ENCODE measurements around the gene ISM1.

The ISM1 gene

GRCh38 chr20:13348311-13349234, 127.5 kb downstream of the ISM1 start:
- DNase-seq (ENCODE audit: low read depth), result no peak
- no peak overlapping the region for H3K4me3 ChIP-seq (ENCODE audit: low read length)
- TF ChIP-seq CTCF (IDR thresholded peaks at IDR 0.05; ENCODE audit: insufficient read depth, low read depth, low read length, missing control alignments), result no peak

GRCh38 chr20:13349235-13349604, 128.1 kb downstream of the ISM1 start:
- H3K4me3 ChIP-seq (ENCODE audit: low read length), result no peak overlapping the region
- TF ChIP-seq CTCF (IDR thresholded peaks at IDR 0.05; ENCODE audit: insufficient read depth, low read depth, low read length, missing control alignments), result no peak
- no peak for DNase-seq (ENCODE audit: low read depth)

Data from epithelial cell of esophagus (primary cell).